ENCODE measurements around the gene DSN1. TPM values are rescaled to one million over a fixed set of nuclear protein-coding genes. Genes with fewer than 3 reads are reported as not detected.
A peak's percentile ranks its signal among the peaks of the same experiment; 100 is the strongest.

The DSN1 gene
- total RNA-seq, 1 experiment from 2014 or later = 16.3 TPM

DNA sequence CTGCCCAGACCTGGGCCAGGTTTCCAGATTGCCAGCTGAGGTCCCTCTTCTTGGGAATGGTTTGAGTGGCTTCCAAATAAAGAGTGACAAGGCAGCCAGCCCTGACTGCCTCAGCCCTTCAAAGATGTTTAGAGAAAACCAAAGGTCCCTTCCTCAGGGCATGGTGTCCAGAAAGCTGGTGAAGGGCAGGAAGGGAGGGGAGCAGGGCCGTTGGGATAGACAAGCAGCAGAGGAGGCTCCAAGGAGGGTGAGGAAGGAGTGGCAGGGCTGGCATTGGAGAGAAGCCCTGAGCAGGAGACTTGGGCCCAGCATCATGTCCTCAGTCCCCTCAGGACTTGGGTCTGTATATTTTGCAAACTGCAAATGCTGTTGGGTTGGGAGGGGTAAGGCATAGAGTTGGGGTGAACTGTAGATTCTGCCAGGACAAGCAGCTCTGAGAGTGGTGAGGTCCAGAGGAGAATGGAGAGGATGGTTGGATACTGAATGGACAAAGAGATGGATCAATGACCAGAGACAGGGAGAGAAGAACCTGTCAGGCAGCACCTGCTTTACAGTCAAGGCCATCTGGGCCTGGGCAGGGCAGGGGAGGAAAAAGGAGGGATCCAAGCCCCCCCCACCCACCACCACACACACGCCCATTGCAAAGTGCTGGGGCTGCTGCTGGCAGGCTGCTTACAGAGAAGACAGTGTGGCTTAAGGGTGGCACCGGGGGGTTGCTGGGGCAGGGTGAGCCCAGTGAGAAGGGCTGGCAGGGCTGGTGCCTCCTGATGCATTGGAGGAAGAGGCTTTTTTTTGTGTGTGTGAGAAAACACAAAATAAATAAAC lies 5.5 kb upstream of the DSN1 start:
- Histone ChIP-seq H3K36me3 (ENCODE audit: insufficient read depth, low read length) (peaks cover 14% of the 10 kb centered on the region), H3K4me3 (ENCODE audit: low read length) (no peak overlapping the region), H3K79me2 (ENCODE audit: low read length) (no peaks in the 10 kb centered on the region), H3K27me3 (ENCODE audit: low read length) (no peaks in the 10 kb centered on the region), H3K9me2 (replicated peaks; ENCODE audit: insufficient read depth, low read length) (no peaks in the 10 kb centered on the region), H2AFZ (ENCODE audit: low read length) (no peak overlapping the region), H3K9ac (ENCODE audit: low read length) (peak overlapping the region; percentile 39; the same call in 1 of the 2 replicates), H3K27ac (ENCODE audit: low read length) (peak overlapping the region; percentile 78), H3K4me1 (ENCODE audit: low read length) (peaks cover 67% of the 10 kb centered on the region), H3K4me2 (ENCODE audit: low read depth, low read length, poor library complexity, severe bottlenecking) (peak overlapping the region; percentile 16), H4K20me1 (ENCODE audit: insufficient read depth, low read depth, low read length) (no peaks in the 10 kb centered on the region; the same call in none of the 2 replicates), H3K9me3 (ENCODE audit: low read length) (no peaks in the 10 kb centered on the region)
- no peak for DNase-seq

GRCh38 chr20:36777576-36777975 lies 4.0 kb upstream of the DSN1 start:
- Histone ChIP-seq H3K4me2 (ENCODE audit: low read depth, low read length, poor library complexity, severe bottlenecking) (peak overlapping the region; percentile 16), H3K4me1 (ENCODE audit: low read length) (peaks cover 65% of the 10 kb centered on the region), H3K27ac (ENCODE audit: low read length) (peak overlapping the region; percentile 78), H3K36me3 (ENCODE audit: insufficient read depth, low read length) (peaks cover 4% of the 10 kb centered on the region; the same call in 1 of the 2 replicates), H3K79me2 (ENCODE audit: low read length) (peaks cover 9% of the 10 kb centered on the region), H3K9ac (ENCODE audit: low read length) (peak overlapping the region; percentile 39), H3K9me3 (ENCODE audit: low read length) (no peaks in the 10 kb centered on the region), H3K27me3 (ENCODE audit: low read length) (no peaks in the 10 kb centered on the region), H3K4me3 (ENCODE audit: low read length) (no peak overlapping the region; the same call in 1 of the 2 replicates), H2AFZ (ENCODE audit: low read length) (no peak overlapping the region), H3K9me2 (replicated peaks; ENCODE audit: insufficient read depth, low read length) (no peaks in the 10 kb centered on the region), H4K20me1 (ENCODE audit: insufficient read depth, low read depth, low read length) (no peaks in the 10 kb centered on the region; the same call in 1 of the 2 replicates)
- no peak for DNase-seq

GRCh38 chr20:36777167-36777566 lies 3.6 kb upstream of the DSN1 start:
- DNase-seq = no peak
- peak overlapping the region; percentile 16 for H3K4me2 ChIP-seq (ENCODE audit: low read depth, low read length, poor library complexity, severe bottlenecking)
- no peaks in the 10 kb centered on the region for H3K9me3 ChIP-seq (ENCODE audit: low read length)
- H3K27ac ChIP-seq (ENCODE audit: low read length) = peak overlapping the region; percentile 78
- H3K4me1 ChIP-seq (ENCODE audit: low read length) = peaks cover 66% of the 10 kb centered on the region
- H3K9me2 ChIP-seq (replicated peaks; ENCODE audit: insufficient read depth, low read length) = no peaks in the 10 kb centered on the region
- peaks cover 13% of the 10 kb centered on the region for H3K79me2 ChIP-seq (ENCODE audit: low read length)
- no peaks in the 10 kb centered on the region; the same call in 1 of the 2 replicates for H4K20me1 ChIP-seq (ENCODE audit: insufficient read depth, low read depth, low read length)
- no peak overlapping the region for H2AFZ ChIP-seq (ENCODE audit: low read length)
- H3K27me3 ChIP-seq (ENCODE audit: low read length) = no peaks in the 10 kb centered on the region
- no peak overlapping the region; the same call in 1 of the 2 replicates for H3K4me3 ChIP-seq (ENCODE audit: low read length)
- H3K36me3 ChIP-seq (ENCODE audit: insufficient read depth, low read length) = peaks cover 4% of the 10 kb centered on the region; the same call in 1 of the 2 replicates
- peak overlapping the region; percentile 39 for H3K9ac ChIP-seq (ENCODE audit: low read length)

- H4K20me1 ChIP-seq (ENCODE audit: insufficient read depth, low read depth, low read length) = no peaks in the 10 kb centered on the region; the same call in 1 of the 2 replicates
- no peaks in the 10 kb centered on the region for H3K9me2 ChIP-seq (replicated peaks; ENCODE audit: insufficient read depth, low read length)
- H3K4me3 ChIP-seq (ENCODE audit: low read length) = no peak overlapping the region
- H3K4me1 ChIP-seq (ENCODE audit: low read length) = peaks cover 73% of the 10 kb centered on the region
- H3K9me3 ChIP-seq (ENCODE audit: low read length) = no peaks in the 10 kb centered on the region
- H3K27ac ChIP-seq (ENCODE audit: low read length) = peak overlapping the region; percentile 78
- no peaks in the 10 kb centered on the region for H3K27me3 ChIP-seq (ENCODE audit: low read length)
- no peak for DNase-seq
- H3K36me3 ChIP-seq (ENCODE audit: insufficient read depth, low read length) = peaks cover 7% of the 10 kb centered on the region; the same call in 1 of the 2 replicates
- H3K79me2 ChIP-seq (ENCODE audit: low read length) = peaks cover 27% of the 10 kb centered on the region
- H3K9ac ChIP-seq (ENCODE audit: low read length) = no peak overlapping the region
- H3K4me2 ChIP-seq (ENCODE audit: low read depth, low read length, poor library complexity, severe bottlenecking) = no peak overlapping the region
- H2AFZ ChIP-seq (ENCODE audit: low read length) = no peak overlapping the region
Measured at GRCh38 chr20:36775826-36776225, 2.3 kb upstream of the DSN1 start.

DNA sequence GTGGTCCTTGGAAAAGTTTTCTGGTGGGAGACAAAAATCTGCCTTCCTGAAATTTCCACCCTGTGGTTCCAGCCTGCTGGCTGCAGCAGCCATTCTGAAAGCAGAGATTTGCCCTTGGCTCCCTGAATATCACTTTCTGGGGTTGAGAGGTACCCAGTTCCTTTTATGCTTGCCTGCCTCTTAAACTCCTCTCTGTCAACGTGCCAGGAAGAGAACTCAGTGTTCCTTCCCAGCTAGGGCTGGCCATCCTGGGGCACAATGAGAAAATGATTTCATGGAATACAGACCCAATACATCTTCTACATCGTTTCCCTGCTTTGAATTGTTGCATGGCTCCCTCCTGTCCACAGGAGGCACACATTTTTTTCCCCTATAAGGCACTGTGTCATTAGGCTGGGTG lies 1.6 kb upstream of the DSN1 start:
- DNase-seq = no peak
- H3K4me3 ChIP-seq (ENCODE audit: low read length) = no peak overlapping the region
- no peak overlapping the region for H2AFZ ChIP-seq (ENCODE audit: low read length)
- peaks cover 32% of the 10 kb centered on the region for H3K79me2 ChIP-seq (ENCODE audit: low read length)
- no peak overlapping the region for H3K4me2 ChIP-seq (ENCODE audit: low read depth, low read length, poor library complexity, severe bottlenecking)
- H3K9ac ChIP-seq (ENCODE audit: low read length) = no peak overlapping the region
- no peaks in the 10 kb centered on the region for H3K27me3 ChIP-seq (ENCODE audit: low read length)
- H3K36me3 ChIP-seq (ENCODE audit: insufficient read depth, low read length) = 0 out of 2 replicates have a peak, but pooled peaks cover 4% of the 10 kb centered on the region
- H3K4me1 ChIP-seq (ENCODE audit: low read length) = peaks cover 69% of the 10 kb centered on the region
- peak overlapping the region; percentile 2; the same call in 1 of the 2 replicates for H3K27ac ChIP-seq (ENCODE audit: low read length)
- no peaks in the 10 kb centered on the region for H3K9me3 ChIP-seq (ENCODE audit: low read length)
- no peaks in the 10 kb centered on the region; the same call in 1 of the 2 replicates for H4K20me1 ChIP-seq (ENCODE audit: insufficient read depth, low read depth, low read length)
- no peaks in the 10 kb centered on the region for H3K9me2 ChIP-seq (replicated peaks; ENCODE audit: insufficient read depth, low read length)

- Histone ChIP-seq H3K9me3 (ENCODE audit: low read length) (no peaks in the 10 kb centered on the region), H3K4me2 (ENCODE audit: low read depth, low read length, poor library complexity, severe bottlenecking) (peak overlapping the region; percentile 100), H3K9me2 (replicated peaks; ENCODE audit: insufficient read depth, low read length) (no peaks in the 10 kb centered on the region), H3K4me1 (ENCODE audit: low read length) (peaks cover 48% of the 10 kb centered on the region), H3K36me3 (ENCODE audit: insufficient read depth, low read length) (0 out of 2 replicates have a peak, but pooled peaks cover 4% of the 10 kb centered on the region), H3K9ac (ENCODE audit: low read length) (peak overlapping the region; percentile 97), H3K27me3 (ENCODE audit: low read length) (no peaks in the 10 kb centered on the region), H3K79me2 (ENCODE audit: low read length) (peaks cover 37% of the 10 kb centered on the region), H3K4me3 (ENCODE audit: low read length) (peak overlapping the region; percentile 93), H2AFZ (ENCODE audit: low read length) (peak overlapping the region; percentile 84; the same call in 1 of the 2 replicates), H4K20me1 (ENCODE audit: insufficient read depth, low read depth, low read length) (no peaks in the 10 kb centered on the region), H3K27ac (ENCODE audit: low read length) (peak overlapping the region; percentile 53; the same call in 1 of the 2 replicates)
- DNase-seq = peak; percentile 54
Measured at GRCh38 chr20:36773107-36773596, 411 bp downstream of the DSN1 start.

GRCh38 chr20:36770680-36771079 lies 2.9 kb downstream of the DSN1 start:
- no peak overlapping the region for H3K27ac ChIP-seq (ENCODE audit: low read length)
- H3K4me3 ChIP-seq (ENCODE audit: low read length) = no peak overlapping the region
- no peaks in the 10 kb centered on the region for H3K27me3 ChIP-seq (ENCODE audit: low read length)
- DNase-seq = no peak
- no peaks in the 10 kb centered on the region for H3K9me3 ChIP-seq (ENCODE audit: low read length)
- H3K4me2 ChIP-seq (ENCODE audit: low read depth, low read length, poor library complexity, severe bottlenecking) = no peak overlapping the region
- peaks cover 25% of the 10 kb centered on the region for H3K4me1 ChIP-seq (ENCODE audit: low read length)
- peaks cover 37% of the 10 kb centered on the region for H3K79me2 ChIP-seq (ENCODE audit: low read length)
- no peaks in the 10 kb centered on the region for H3K9me2 ChIP-seq (replicated peaks; ENCODE audit: insufficient read depth, low read length)
- no peaks in the 10 kb centered on the region for H4K20me1 ChIP-seq (ENCODE audit: insufficient read depth, low read depth, low read length)
- H3K36me3 ChIP-seq (ENCODE audit: insufficient read depth, low read length) = peaks cover 4% of the 10 kb centered on the region; the same call in 1 of the 2 replicates
- H3K9ac ChIP-seq (ENCODE audit: low read length) = no peak overlapping the region
- H2AFZ ChIP-seq (ENCODE audit: low read length) = no peak overlapping the region

DNA sequence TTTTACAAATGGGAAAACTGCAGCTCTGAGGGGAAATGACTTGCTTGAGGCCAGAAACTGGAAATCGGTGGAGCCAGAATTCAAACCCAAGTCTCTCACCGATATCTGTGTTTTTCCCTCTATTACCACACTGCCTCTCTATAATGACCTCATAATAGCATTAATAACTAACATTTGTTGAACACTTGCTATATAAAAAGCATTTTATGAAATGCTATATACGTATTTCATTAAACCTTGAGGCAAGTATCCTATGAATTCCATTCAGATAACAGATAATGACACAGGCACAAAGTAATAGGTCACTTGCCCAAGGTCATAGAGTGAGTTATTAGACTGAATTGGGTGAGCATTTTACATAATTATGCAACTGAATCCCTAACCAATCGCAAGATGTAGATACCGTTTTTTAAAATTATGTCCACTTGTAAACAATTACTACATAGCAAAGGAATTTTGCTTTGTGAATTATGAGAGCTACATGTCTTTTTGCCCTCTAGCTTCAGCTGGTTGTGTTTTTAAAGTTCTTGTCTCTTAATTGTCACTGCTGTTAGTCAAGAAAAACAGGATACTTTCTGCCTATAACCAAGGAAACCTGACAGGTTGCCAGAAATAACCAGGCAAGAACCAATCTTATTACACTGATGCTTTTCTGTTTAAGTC lies 4.7 kb downstream of the DSN1 start:
- Histone ChIP-seq H3K79me2 (ENCODE audit: low read length) (peaks cover 37% of the 10 kb centered on the region), H4K20me1 (ENCODE audit: insufficient read depth, low read depth, low read length) (no peaks in the 10 kb centered on the region), H3K9me2 (replicated peaks; ENCODE audit: insufficient read depth, low read length) (no peaks in the 10 kb centered on the region), H3K9me3 (ENCODE audit: low read length) (no peaks in the 10 kb centered on the region), H3K4me2 (ENCODE audit: low read depth, low read length, poor library complexity, severe bottlenecking) (no peak overlapping the region), H2AFZ (ENCODE audit: low read length) (no peak overlapping the region), H3K27me3 (ENCODE audit: low read length) (no peaks in the 10 kb centered on the region), H3K4me3 (ENCODE audit: low read length) (no peak overlapping the region), H3K27ac (ENCODE audit: low read length) (no peak overlapping the region), H3K36me3 (ENCODE audit: insufficient read depth, low read length) (peaks cover 4% of the 10 kb centered on the region; the same call in 1 of the 2 replicates), H3K9ac (ENCODE audit: low read length) (no peak overlapping the region), H3K4me1 (ENCODE audit: low read length) (peaks cover 23% of the 10 kb centered on the region)
- no peak for DNase-seq

Measured in Karpas-422 (cell line).